Measurements from ENCODE around the gene NT5DC1.

Gene NT5DC1

GRCh38 chr6:116102873-116103272 is 2.2 kb downstream of the NT5DC1 start:
- DNase-seq (ENCODE audit: low spot score), result no peak
- TF ChIP-seq CTCF (IDR thresholded peaks at IDR 0.05), result no peak
- H3K4me3 ChIP-seq, result peak overlapping the region; percentile 86
- no peak overlapping the region for H3K27ac ChIP-seq

- DNase-seq (ENCODE audit: low spot score), result no peak
- Histone ChIP-seq H3K27ac (no peak overlapping the region), H3K4me3 (no peak overlapping the region)
- TF ChIP-seq CTCF (IDR thresholded peaks at IDR 0.05), result no peak
These were observed 4.0 kb downstream of the NT5DC1 start for GRCh38 chr6:116104636-116105035.

GRCh38 chr6:116105247-116105646 is 4.6 kb downstream of the NT5DC1 start:
- no peak for DNase-seq (ENCODE audit: low spot score)
- no peak for TF ChIP-seq CTCF (IDR thresholded peaks at IDR 0.05)
- H3K27ac ChIP-seq, result no peak overlapping the region
- peak overlapping the region; percentile 8 for H3K4me3 ChIP-seq

- Histone ChIP-seq H3K27ac (no peak overlapping the region), H3K4me3 (peak overlapping the region; percentile 48)
- no peak for TF ChIP-seq CTCF (IDR thresholded peaks at IDR 0.05)
- no peak for DNase-seq (ENCODE audit: low spot score)
These were observed 5.5 kb downstream of the NT5DC1 start for GRCh38 chr6:116106146-116106545.

GRCh38 chr6:116108836-116109235 is 8.2 kb downstream of the NT5DC1 start:
- DNase-seq (ENCODE audit: low spot score), result no peak
- no peak for TF ChIP-seq CTCF (IDR thresholded peaks at IDR 0.05)
- no peak overlapping the region for H3K27ac ChIP-seq
- H3K4me3 ChIP-seq, result no peak overlapping the region

GRCh38 chr6:116111552-116112528 is 11.2 kb downstream of the NT5DC1 start:
- TF ChIP-seq CTCF (IDR thresholded peaks at IDR 0.05), result no peak
- Histone ChIP-seq H3K4me3 (no peak overlapping the region), H3K27ac (no peak overlapping the region)
- no peak for DNase-seq (ENCODE audit: low spot score)

GRCh38 chr6:116113386-116113785 is 12.7 kb downstream of the NT5DC1 start:
- H3K27ac ChIP-seq, result no peak overlapping the region
- no peak for TF ChIP-seq CTCF (IDR thresholded peaks at IDR 0.05)
- no peak for DNase-seq (ENCODE audit: low spot score)
- H3K4me3 ChIP-seq, result no peak overlapping the region

Measured in coronary artery (tissue), 2 donors.